ENCODE results near the gene SDK2. TPM values are rescaled to one million over a fixed set of nuclear protein-coding genes. Genes with fewer than 3 reads are reported as not detected.

The SDK2 gene
- total and polyA plus RNA-seq, 4 experiments from 2014 or later = 0.49 to 2.9 (median 2.2) TPM; not detected in 1

DNA sequence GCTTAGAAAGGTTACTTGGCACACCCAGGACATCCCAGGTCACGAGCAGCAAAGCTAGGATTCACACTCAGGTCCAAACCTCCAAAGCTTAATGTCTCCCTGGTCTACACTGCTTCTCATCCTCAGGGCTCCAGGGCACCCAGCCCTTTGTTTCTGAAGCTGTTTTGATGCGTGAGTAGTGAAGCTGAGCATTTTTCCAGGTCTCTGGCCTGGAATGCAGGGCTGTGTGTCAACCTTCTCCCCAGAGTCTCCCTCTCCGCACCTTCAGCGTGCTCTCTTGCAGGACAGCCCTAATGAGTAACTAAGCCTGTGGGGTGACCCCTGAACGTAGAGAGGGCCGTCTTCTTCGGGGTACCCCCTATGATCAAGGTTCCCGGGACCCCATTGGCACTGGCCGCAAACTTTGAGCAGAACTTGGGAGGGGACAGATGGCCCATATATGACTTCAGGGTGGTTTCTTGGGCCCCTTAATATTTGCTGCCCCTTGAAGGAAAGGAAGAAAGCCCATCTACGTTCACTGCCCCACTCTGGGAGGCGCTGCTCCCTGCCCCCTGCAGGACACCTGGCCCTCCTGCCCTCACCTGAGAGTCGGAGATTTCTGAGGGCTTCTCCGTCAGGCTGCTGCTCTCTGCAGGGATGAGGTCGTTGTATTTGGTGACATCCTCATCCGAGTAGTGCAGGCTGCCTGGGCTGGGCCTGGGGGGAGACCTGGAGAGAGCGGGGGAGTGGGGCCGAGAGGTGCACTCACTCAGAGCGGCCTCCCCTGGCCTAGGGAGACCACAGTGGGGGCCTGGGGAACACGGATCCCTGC, 296.0 kb downstream of the SDK2 start:
- Histone ChIP-seq H3K27me3 (ENCODE audit: insufficient read depth, low read length) (no peaks in the 10 kb centered on the region), H3K4me1 (ENCODE audit: insufficient read depth, low read length) (no peaks in the 10 kb centered on the region), H3K36me3 (ENCODE audit: insufficient read depth, low read length) (no peaks in the 10 kb centered on the region), H3K4me3 (ENCODE audit: low read length in 2 of 2) (no peak overlapping the region), H3K9me3 (ENCODE audit: control insufficient read depth in 1 of 2, low read length in 2 of 2) (no peaks in the 10 kb centered on the region), H3K27ac (ENCODE audit: low read depth, low read length) (no peak overlapping the region)
- no peak for DNase-seq
- ChIA-PET CTCF (ENCODE audit: partially characterized antibody) (interaction anchor here (0.8 kb wide), 1 partner anchor 37 kb away, joined by 3 read pairs; no protein-coding TSS in a partner anchor), POLR2A (ENCODE audit: partially characterized antibody) (no interaction called here)
- Mint-ChIP-seq H3K27ac (no peak overlapping the region), H3K27me3 (no peaks in the 10 kb centered on the region), H3K4me1 (no peaks in the 10 kb centered on the region), H3K4me3 (no peak overlapping the region), H3K9me3 (peaks cover 0 to 2% (median 0%) of the 10 kb centered on the region in 8 donors), H3K36me3 (no peaks in the 10 kb centered on the region)
- intact Hi-C loops (cut with micrococcal nuclease) = no loop called here

DNA sequence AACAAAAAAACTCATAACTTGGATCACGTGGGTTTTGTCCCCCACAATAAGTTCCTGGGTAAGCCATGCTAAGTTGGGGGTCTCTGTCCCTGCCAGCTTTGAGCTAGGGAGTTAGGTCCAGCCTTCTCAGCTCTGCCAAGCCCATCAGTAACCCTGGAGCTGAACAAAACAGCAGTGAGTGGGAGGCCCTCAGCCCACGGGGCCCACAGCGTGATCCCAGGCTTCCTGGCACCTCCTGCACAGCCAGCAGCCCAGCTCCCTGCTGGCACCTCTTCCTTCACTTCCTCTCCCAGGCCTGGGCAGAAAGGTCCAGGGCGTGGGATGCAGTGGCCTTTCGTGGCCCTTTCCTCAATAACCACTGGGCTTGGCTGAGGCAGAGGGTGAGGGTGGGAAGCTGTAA, 296.9 kb downstream of the SDK2 start:
- CTCF ChIA-PET (ENCODE audit: partially characterized antibody) = no interaction called here
- Histone ChIP-seq H3K4me1 (ENCODE audit: insufficient read depth, low read length) (no peaks in the 10 kb centered on the region), H3K9me3 (ENCODE audit: control insufficient read depth in 1 of 2, low read length in 2 of 2) (no peaks in the 10 kb centered on the region), H3K36me3 (ENCODE audit: insufficient read depth, low read length) (no peaks in the 10 kb centered on the region), H3K27me3 (ENCODE audit: insufficient read depth, low read length) (no peaks in the 10 kb centered on the region), H3K4me3 (ENCODE audit: low read length in 2 of 2) (no peak overlapping the region), H3K27ac (ENCODE audit: low read depth, low read length) (no peak overlapping the region)
- H3K36me3 Mint-ChIP-seq = no peaks in the 10 kb centered on the region
- H3K27me3 Mint-ChIP-seq = no peaks in the 10 kb centered on the region
- POLR2A ChIA-PET (ENCODE audit: partially characterized antibody) = interaction anchor here (0.6 kb wide), 1 partner anchor 621 kb away, joined by 3 read pairs; no protein-coding TSS in a partner anchor
- intact Hi-C loops (cut with micrococcal nuclease) = no loop called here
- H3K9me3 Mint-ChIP-seq = peaks cover 0 to 2% (median 0%) of the 10 kb centered on the region in 8 donors
- no peak overlapping the region for H3K4me3 Mint-ChIP-seq
- DNase-seq = no peak
- no peaks in the 10 kb centered on the region for H3K4me1 Mint-ChIP-seq
- H3K27ac Mint-ChIP-seq = no peak overlapping the region

DNA sequence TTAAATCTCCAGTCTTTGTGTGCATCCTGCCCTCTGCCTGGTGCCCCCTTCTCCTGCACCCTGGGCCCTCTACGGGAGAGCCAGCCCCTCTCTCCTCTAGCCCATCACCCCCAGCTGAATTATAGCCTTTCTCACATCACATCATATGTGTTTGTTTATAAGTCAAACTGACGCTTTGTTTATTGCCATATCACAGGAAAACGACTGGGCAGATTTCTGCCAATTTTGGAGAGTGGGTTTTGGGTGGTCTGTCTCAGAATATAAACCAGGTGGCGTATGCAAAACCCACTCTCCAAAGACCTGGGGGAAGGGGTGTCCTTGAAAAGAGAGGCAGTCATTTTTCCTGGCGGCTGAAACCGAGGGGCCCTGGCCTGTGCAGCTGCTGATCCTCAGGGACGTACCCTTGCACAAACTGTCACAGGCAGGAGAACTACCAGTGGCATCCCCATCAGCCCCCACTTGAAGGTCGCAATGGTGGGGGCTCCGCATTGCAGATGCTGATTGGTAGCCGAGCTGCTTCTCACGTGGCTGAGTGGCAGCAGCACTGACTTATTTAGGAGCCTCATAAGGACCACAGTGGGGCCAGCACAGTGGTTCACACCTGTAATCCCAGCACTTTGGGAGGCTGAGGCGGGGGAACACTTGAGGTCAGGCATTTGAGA, 297.6 kb downstream of the SDK2 start:
- Histone ChIP-seq H3K4me3 (ENCODE audit: low read length in 2 of 2) (no peak overlapping the region), H3K27me3 (ENCODE audit: insufficient read depth, low read length) (no peaks in the 10 kb centered on the region), H3K4me1 (ENCODE audit: insufficient read depth, low read length) (no peaks in the 10 kb centered on the region), H3K27ac (ENCODE audit: low read depth, low read length) (no peak overlapping the region), H3K9me3 (ENCODE audit: control insufficient read depth in 1 of 2, low read length in 2 of 2) (no peaks in the 10 kb centered on the region), H3K36me3 (ENCODE audit: insufficient read depth, low read length) (no peaks in the 10 kb centered on the region)
- Mint-ChIP-seq H3K9me3 (peaks cover 0 to 2% (median 0%) of the 10 kb centered on the region in 8 donors), H3K27ac (no peak overlapping the region), H3K36me3 (no peaks in the 10 kb centered on the region), H3K27me3 (no peaks in the 10 kb centered on the region), H3K4me3 (no peak overlapping the region), H3K4me1 (no peaks in the 10 kb centered on the region)
- intact Hi-C loops (cut with micrococcal nuclease) = no loop called here
- no peak for DNase-seq
- ChIA-PET POLR2A (ENCODE audit: partially characterized antibody) (no interaction called here), CTCF (ENCODE audit: partially characterized antibody) (interaction anchor here (1.6 kb wide), 1 partner anchor 24 kb away, joined by 4 read pairs; no protein-coding TSS in a partner anchor)

DNA sequence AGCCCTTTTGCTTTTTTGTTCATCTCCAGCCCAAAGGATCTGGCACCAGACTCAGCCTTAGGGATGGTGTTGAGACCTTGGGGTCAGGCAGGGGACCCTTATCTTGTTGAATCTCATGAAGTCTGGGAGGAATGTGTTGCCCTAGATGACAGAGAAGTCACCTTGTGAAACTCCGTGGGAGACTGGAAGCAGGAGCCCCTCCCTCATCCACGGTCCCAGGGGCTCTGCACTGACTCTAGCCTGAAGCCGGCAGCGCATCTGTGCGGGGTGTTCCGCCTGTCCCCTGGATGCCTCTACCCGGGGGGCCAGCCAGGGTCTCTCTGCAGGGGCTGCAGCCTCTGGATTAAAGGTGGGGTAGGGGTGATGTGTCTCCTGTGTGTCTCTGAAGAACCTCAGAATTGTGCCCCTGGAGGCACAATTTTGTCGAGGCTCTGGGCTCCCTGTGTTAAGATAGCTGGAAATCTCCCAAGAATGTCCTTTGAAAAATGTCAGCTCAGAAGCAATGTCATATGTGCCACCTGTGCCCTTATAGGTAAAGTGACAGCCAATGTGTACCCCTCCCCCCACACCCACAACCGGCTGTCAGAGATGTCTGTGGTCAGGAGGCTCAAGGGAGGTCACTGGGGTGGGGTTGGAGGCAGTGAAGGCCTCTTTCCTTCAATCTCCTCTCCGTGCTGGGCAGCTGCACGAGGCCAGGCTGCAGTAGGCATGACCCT, 300.3 kb downstream of the SDK2 start:
- CTCF ChIA-PET (ENCODE audit: partially characterized antibody) = interaction anchor here (1.0 kb wide), 1 partner anchor 26 kb away, joined by 3 read pairs; no protein-coding TSS in a partner anchor
- no peaks in the 10 kb centered on the region for H3K27me3 Mint-ChIP-seq
- no peak overlapping the region for H3K27ac Mint-ChIP-seq
- no peaks in the 10 kb centered on the region for H3K4me1 Mint-ChIP-seq
- peaks cover 0 to 1% (median 0%) of the 10 kb centered on the region in 8 donors for H3K9me3 Mint-ChIP-seq
- Histone ChIP-seq H3K4me3 (ENCODE audit: low read length in 2 of 2) (no peak overlapping the region), H3K9me3 (ENCODE audit: control insufficient read depth in 1 of 2, low read length in 2 of 2) (no peaks in the 10 kb centered on the region), H3K4me1 (ENCODE audit: insufficient read depth, low read length) (no peaks in the 10 kb centered on the region), H3K27me3 (ENCODE audit: insufficient read depth, low read length) (no peaks in the 10 kb centered on the region), H3K36me3 (ENCODE audit: insufficient read depth, low read length) (no peaks in the 10 kb centered on the region), H3K27ac (ENCODE audit: low read depth, low read length) (no peak overlapping the region)
- no peaks in the 10 kb centered on the region for H3K36me3 Mint-ChIP-seq
- intact Hi-C loops (cut with micrococcal nuclease) = no loop called here
- no peak overlapping the region for H3K4me3 Mint-ChIP-seq
- POLR2A ChIA-PET (ENCODE audit: partially characterized antibody) = no interaction called here
- DNase-seq = no peak

DNA sequence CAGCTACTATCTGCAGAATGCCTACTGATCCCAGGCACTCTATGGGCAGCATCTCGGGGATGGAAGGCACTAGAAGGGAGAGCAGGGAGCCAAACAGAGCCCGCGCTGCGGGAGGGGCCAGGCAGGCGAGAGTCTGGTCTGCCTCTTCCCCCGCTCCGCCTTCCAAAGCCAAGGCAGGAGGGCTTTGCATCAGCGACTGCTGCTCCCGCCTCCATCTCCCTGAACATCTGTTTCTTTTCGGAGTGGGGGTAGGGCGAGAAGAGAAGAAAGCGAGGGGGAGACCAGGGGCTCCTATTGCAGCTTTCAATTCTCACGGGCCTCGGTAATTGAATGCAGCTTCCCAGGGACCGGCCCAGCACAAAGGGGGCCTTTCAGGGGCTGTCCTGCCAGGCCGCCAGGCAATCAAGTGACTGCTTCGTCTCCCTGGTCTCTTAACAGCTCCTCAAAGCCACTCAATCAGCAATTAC, 301.0 kb downstream of the SDK2 start:
- Mint-ChIP-seq H3K27me3 (no peaks in the 10 kb centered on the region), H3K27ac (no peak overlapping the region), H3K4me3 (no peak overlapping the region), H3K4me1 (no peaks in the 10 kb centered on the region), H3K9me3 (peaks cover 0 to 1% (median 0%) of the 10 kb centered on the region in 8 donors), H3K36me3 (no peaks in the 10 kb centered on the region)
- DNase-seq = no peak
- no peaks in the 10 kb centered on the region for H3K9me3 ChIP-seq (ENCODE audit: control insufficient read depth in 1 of 2, low read length in 2 of 2)
- H3K4me1 ChIP-seq (ENCODE audit: insufficient read depth, low read length) = no peaks in the 10 kb centered on the region
- intact Hi-C loops (cut with micrococcal nuclease) = no loop called here
- no peak overlapping the region for H3K4me3 ChIP-seq (ENCODE audit: low read length in 2 of 2)
- H3K27ac ChIP-seq (ENCODE audit: low read depth, low read length) = no peak overlapping the region
- POLR2A ChIA-PET (ENCODE audit: partially characterized antibody) = no interaction called here
- no peaks in the 10 kb centered on the region for H3K27me3 ChIP-seq (ENCODE audit: insufficient read depth, low read length)
- H3K36me3 ChIP-seq (ENCODE audit: insufficient read depth, low read length) = no peaks in the 10 kb centered on the region
- CTCF ChIA-PET (ENCODE audit: partially characterized antibody) = no interaction called here

DNA sequence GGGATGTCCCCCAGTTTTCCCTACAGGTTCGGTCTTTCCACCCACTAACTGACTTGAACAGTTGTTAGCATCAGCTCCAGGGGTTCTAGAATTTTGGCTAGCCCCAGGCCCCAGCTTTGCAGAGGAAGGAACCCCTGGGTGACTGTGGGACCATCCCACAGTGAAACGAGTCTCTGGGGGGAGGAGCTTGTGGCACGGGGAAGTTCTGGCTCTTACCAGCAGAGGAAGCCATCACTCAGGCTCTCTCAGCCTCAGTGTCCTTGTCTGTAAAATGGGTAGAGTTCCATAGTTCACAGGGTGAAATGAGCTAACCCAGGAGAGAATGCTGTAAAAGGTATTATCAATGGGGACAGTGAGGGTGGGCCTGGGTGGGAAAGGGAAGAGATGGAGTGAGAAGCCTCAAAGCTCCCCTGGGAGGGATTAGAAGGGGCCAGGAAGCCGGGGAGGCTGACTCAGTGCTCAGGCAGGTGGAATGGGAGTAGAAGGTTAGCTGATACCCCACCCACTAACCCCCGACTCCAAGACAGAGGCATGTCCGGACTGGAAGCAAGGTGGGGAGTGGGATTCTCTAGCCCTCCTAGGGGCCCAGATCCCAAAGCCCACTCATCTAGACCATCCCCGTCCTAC, 301.6 kb downstream of the SDK2 start:
- ChIA-PET POLR2A (ENCODE audit: partially characterized antibody) (no interaction called here), CTCF (ENCODE audit: partially characterized antibody) (interaction anchor here (1.4 kb wide), 1 partner anchor 27 kb away, joined by 5 read pairs; no protein-coding TSS in a partner anchor)
- intact Hi-C loops (cut with micrococcal nuclease) = no loop called here
- Histone ChIP-seq H3K4me1 (ENCODE audit: insufficient read depth, low read length) (no peaks in the 10 kb centered on the region), H3K4me3 (ENCODE audit: low read length in 2 of 2) (no peak overlapping the region), H3K36me3 (ENCODE audit: insufficient read depth, low read length) (no peaks in the 10 kb centered on the region), H3K9me3 (ENCODE audit: control insufficient read depth in 1 of 2, low read length in 2 of 2) (no peaks in the 10 kb centered on the region), H3K27me3 (ENCODE audit: insufficient read depth, low read length) (no peaks in the 10 kb centered on the region), H3K27ac (ENCODE audit: low read depth, low read length) (no peak overlapping the region)
- Mint-ChIP-seq H3K4me1 (no peaks in the 10 kb centered on the region), H3K36me3 (no peaks in the 10 kb centered on the region), H3K27ac (no peak overlapping the region), H3K4me3 (no peak overlapping the region), H3K9me3 (peaks cover 0 to 1% (median 0%) of the 10 kb centered on the region in 8 donors), H3K27me3 (no peaks in the 10 kb centered on the region)
- no peak for DNase-seq
